GM21423 (cell line): Measurements from ENCODE around the gene TRUB2.

ENCODE experiments used
- ATAC-seq: cut with Tn5 transposase; IDR thresholded peaks from one replicate; pipeline ENCODE4 v1.9.1; 2021; ENCODE audit warnings: mild to moderate bottlenecking, moderate library complexity; ENCODE audit not compliant: unreplicated experiment

TRUB2 gene

GRCh38 chr9:128271112-128271511 lies 51.1 kb downstream of the TRUB2 start:
- ATAC-seq: no peak

GRCh38 chr9:128266868-128267590 lies 55.2 kb downstream of the TRUB2 start:
- no peak for ATAC-seq

GRCh38 chr9:128265348-128265847 lies 56.8 kb downstream of the TRUB2 start:
- ATAC-seq: no peak

- ATAC-seq: no peak
Measured at GRCh38 chr9:128262687-128263086, 59.6 kb downstream of the TRUB2 start.

- ATAC-seq: no peak
Measured at GRCh38 chr9:128260340-128260739, 61.9 kb downstream of the TRUB2 start.

GRCh38 chr9:128259156-128259555 lies 63.1 kb downstream of the TRUB2 start:
- ATAC-seq: no peak

GRCh38 chr9:128258326-128258725 lies 63.9 kb downstream of the TRUB2 start:
- ATAC-seq: no peak

- no peak for ATAC-seq
Measured at GRCh38 chr9:128257907-128258306, 64.3 kb downstream of the TRUB2 start.

- ATAC-seq: no peak
Measured at GRCh38 chr9:128257086-128257825, 65.0 kb downstream of the TRUB2 start.
